Measurements from ENCODE around the gene PPP2R3C.

- TF ChIP-seq CTCF (IDR thresholded peaks at IDR 0.05; ENCODE audit: poor library complexity, severe bottlenecking) (no peak), MXI1 (conservative IDR thresholded peaks at IDR 0.05; ENCODE audit: poor library complexity, severe bottlenecking) (no peak), EZH2 (IDR thresholded peaks at IDR 0.05; ENCODE audit: borderline replicate concordance, insufficient read depth, low read length, poor library complexity, severe bottlenecking) (no peak), EP300 (conservative IDR thresholded peaks at IDR 0.05; ENCODE audit: poor library complexity, severe bottlenecking) (no peak), REST (IDR thresholded peaks at IDR 0.05; ENCODE audit: borderline replicate concordance) (no peak), RAD21 (conservative IDR thresholded peaks at IDR 0.05) (no peak), POLR2AphosphoS5 (IDR thresholded peaks at IDR 0.05) (no peak)
Measured at GRCh38 chr14:35138585-35138984, 16.8 kb upstream of the PPP2R3C start.
